Karpas-422 (cell line): ENCODE data around the gene PTGFR. TPM values are rescaled to one million over a fixed set of nuclear protein-coding genes. Genes with fewer than 3 reads are reported as not detected.

ENCODE experiments used
- DNase-seq: peaks from one replicate; pipeline ENCODE4 v3.0.0-alpha.2; 2015
- H2AFZ ChIP-seq: fragments of 200-600 bp; sonication (generic); 2 replicates; pipeline ENCODE4 v1.6.1; 2014; ENCODE audit warnings: antibody characterized with exemption, low read length, mixed read lengths
- H3K27ac ChIP-seq: fragments of 200-600 bp; sonication (generic); 2 replicates; pipeline ENCODE4 v1.5.1; 2014; ENCODE audit warnings: mild to moderate bottlenecking, low read length, moderate library complexity
- H3K27me3 ChIP-seq: fragments of 200-600 bp; sonication (generic); 2 replicates; pipeline ENCODE4 v1.6.1; 2014; ENCODE audit warnings: low read length, mixed read lengths
- H3K36me3 ChIP-seq: fragments of 200-600 bp; sonication (generic); 2 replicates; pipeline ENCODE4 v1.6.1; 2014; ENCODE audit warnings: low read length, mixed read lengths; ENCODE audit not compliant: insufficient read depth
- H3K4me1 ChIP-seq: fragments of 200-600 bp; sonication (generic); 2 replicates; pipeline ENCODE4 v1.6.1; 2014; ENCODE audit warnings: mild to moderate bottlenecking, low read length, mixed read lengths
- H3K4me2 ChIP-seq: fragments of 200-600 bp; sonication (generic); 2 replicates; pipeline ENCODE4 v1.6.1; 2014; ENCODE audit warnings: low read length, low read depth, mild to moderate bottlenecking; ENCODE audit not compliant: poor library complexity, severe bottlenecking
- H3K4me3 ChIP-seq: fragments of 200-600 bp; sonication (generic); 2 replicates; pipeline ENCODE4 v1.5.1; 2014; ENCODE audit warnings: mild to moderate bottlenecking, antibody characterized with exemption, low read length, mixed read lengths
- H3K79me2 ChIP-seq: fragments of 200-600 bp; sonication (generic); 2 replicates; pipeline ENCODE4 v1.6.1; 2014; ENCODE audit warnings: mild to moderate bottlenecking, low read length, mixed read lengths
- H3K9ac ChIP-seq: fragments of 200-600 bp; sonication (generic); 2 replicates; pipeline ENCODE4 v1.6.0; 2014; ENCODE audit warnings: low read length
- H3K9me2 ChIP-seq: fragments of 200-600 bp; sonication (generic), shearing (Covaris generic); replicated peaks from 2 replicates; pipeline ENCODE4 v1.6.0; 2014; ENCODE audit warnings: mild to moderate bottlenecking, low read length, moderate library complexity; ENCODE audit not compliant: insufficient read depth
- H3K9me3 ChIP-seq: fragments of 300-700, 200-600 bp; sonication (generic); 2 replicates; pipeline ENCODE4 v1.6.1; 2014; ENCODE audit warnings: low read length, mixed read lengths
- H4K20me1 ChIP-seq: fragments of 200-600 bp; sonication (generic); 2 replicates; pipeline ENCODE4 v1.6.1; 2014; ENCODE audit warnings: mild to moderate bottlenecking, antibody characterized with exemption, low read length, low read depth; ENCODE audit not compliant: insufficient read depth
- total RNA-seq: library from RNA; depleted of rRNA; stranded (reverse); fragments of >200 nt; shearing (Covaris generic); gene quantifications from 2 replicates; pipeline ENCODE4 v1.2.3, GENCODE V29; 2014; ENCODE audit warnings: low replicate concordance; rRNA removed

The PTGFR gene
- total RNA-seq, 1 experiment from 2014 or later = not detected

DNA sequence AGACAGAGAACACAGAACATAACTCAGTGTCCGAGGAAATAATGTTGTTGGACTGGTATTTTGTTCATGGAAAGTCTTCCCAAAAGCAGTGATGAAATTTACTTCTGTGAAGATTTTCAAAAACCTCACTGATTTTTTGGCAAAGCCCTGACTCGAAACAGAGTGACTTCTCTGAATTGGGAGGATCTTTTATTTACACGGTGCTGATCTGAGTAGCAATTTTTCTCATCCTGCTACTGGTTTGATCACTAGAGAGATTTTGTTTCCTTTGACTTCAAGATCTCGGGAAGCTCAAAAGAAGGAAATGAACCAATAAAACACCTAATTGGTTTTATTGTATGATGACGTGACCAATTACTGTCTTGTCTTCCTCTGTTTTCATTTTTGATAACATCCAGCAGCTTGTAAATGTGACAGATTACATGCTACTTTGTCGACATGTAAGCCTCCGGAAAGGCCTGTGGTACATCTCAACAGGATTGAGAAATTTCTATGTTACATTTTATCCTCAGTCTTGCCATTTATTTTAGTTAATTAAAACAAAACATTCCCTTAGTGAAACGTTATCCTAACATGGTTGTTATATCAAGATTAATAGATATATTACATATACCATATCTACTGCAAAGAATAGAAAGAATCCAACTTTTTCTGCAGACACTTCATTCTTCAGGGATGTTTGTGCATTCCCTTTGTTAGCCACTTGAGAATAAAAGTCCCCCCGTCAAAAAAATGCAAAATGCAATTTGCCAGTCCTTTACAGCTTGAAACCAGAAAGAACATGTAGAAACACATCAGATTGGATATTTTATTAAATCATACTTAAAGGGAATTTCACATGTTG is 86.7 kb downstream of the PTGFR start:
- no peaks in the 10 kb centered on the region for H3K79me2 ChIP-seq
- no peak for DNase-seq

GRCh38 chr1:78586572-78586971 is 95.8 kb downstream of the PTGFR start:
- no peaks in the 10 kb centered on the region for H3K9me2 ChIP-seq
- no peak overlapping the region for H3K4me3 ChIP-seq
- H3K27me3 ChIP-seq = no peaks in the 10 kb centered on the region
- H3K9ac ChIP-seq = no peak overlapping the region
- no peaks in the 10 kb centered on the region for H3K9me3 ChIP-seq
- no peaks in the 10 kb centered on the region for H4K20me1 ChIP-seq
- no peak overlapping the region for H3K27ac ChIP-seq
- no peaks in the 10 kb centered on the region for H3K36me3 ChIP-seq
- no peaks in the 10 kb centered on the region for H3K79me2 ChIP-seq
- H3K4me2 ChIP-seq = no peak overlapping the region
- no peak for DNase-seq
- H3K4me1 ChIP-seq = peaks cover 10% of the 10 kb centered on the region
- no peak overlapping the region for H2AFZ ChIP-seq

More for the DNA sequence above, 86.7 kb downstream of the PTGFR start:
- Histone ChIP-seq H3K9ac (no peak overlapping the region), H3K36me3 (no peaks in the 10 kb centered on the region), H3K4me1 (peaks cover 2% of the 10 kb centered on the region), H2AFZ (no peak overlapping the region), H3K27me3 (no peaks in the 10 kb centered on the region), H3K27ac (no peak overlapping the region), H3K9me2 (no peaks in the 10 kb centered on the region), H4K20me1 (no peaks in the 10 kb centered on the region), H3K4me3 (no peak overlapping the region), H3K9me3 (no peaks in the 10 kb centered on the region), H3K4me2 (no peak overlapping the region)

DNA sequence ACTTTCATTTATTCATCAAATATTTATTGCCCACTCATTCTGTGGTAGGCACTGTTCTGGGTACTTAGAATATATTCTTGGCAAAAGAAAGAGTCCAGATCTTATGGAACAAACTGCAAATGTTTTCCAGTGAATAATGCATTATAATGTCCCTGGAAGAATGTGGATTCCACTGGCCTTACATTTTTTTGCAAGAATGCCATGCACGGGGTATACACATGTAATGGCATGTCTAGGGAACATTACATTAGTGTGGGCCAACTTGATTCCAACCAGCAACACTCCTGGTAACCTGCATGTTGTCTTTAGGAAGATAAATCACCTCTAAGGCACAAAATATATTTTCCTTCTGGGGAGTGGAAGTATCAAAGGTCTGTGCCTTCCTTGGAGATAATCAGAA is 96.4 kb downstream of the PTGFR start:
- H3K4me3 ChIP-seq = no peak overlapping the region
- H3K9me2 ChIP-seq = no peaks in the 10 kb centered on the region
- no peak for DNase-seq
- H3K27ac ChIP-seq = no peak overlapping the region
- no peaks in the 10 kb centered on the region for H4K20me1 ChIP-seq
- H3K9me3 ChIP-seq = no peaks in the 10 kb centered on the region
- H3K79me2 ChIP-seq = no peaks in the 10 kb centered on the region
- no peak overlapping the region for H3K4me2 ChIP-seq
- H3K4me1 ChIP-seq = peaks cover 10% of the 10 kb centered on the region
- H3K36me3 ChIP-seq = no peaks in the 10 kb centered on the region
- no peak overlapping the region for H3K9ac ChIP-seq
- H2AFZ ChIP-seq = no peak overlapping the region
- H3K27me3 ChIP-seq = no peaks in the 10 kb centered on the region

Other genes starting within 250 kb of the PTGFR start
- 0.54 and 3.5 TPM in 2 replicates for gene IFI44L, start 129.5 kb downstream of the PTGFR start, total RNA-seq
- 16.3 and 27.5 TPM in 2 replicates for gene IFI44, start 158.9 kb downstream of the PTGFR start, total RNA-seq